GM12878 (cell line): Measurements from ENCODE around the gene TAC3. TPM values are rescaled to one million over a fixed set of nuclear protein-coding genes. Genes with fewer than 3 reads are reported as not detected.

Source experiments
- ATAC-seq: fragments of 200-7000 bp; cut with Tn5 transposase; 3 replicates; pipeline ENCODE4 v1.9.1; 2020; ENCODE audit warnings: mild to moderate bottlenecking, moderate library complexity
- BruUV-seq: library from RNA; stranded (reverse); fragments of 400-500 nt; replicated peaks from 2 replicates; lab custom pipeline; 2021; lab: Mats Ljungman, UMichigan
- CTCF ChIA-PET: fragments of 300-600 bp; sonication (Branson Sonifier 250); formaldehyde crosslinking; extraction: SDS; loops from one replicate; lab custom pipeline; 2021; ENCODE audit warnings: inconsistent platforms; lab: Yijun Ruan, JAX
- POLR2A ChIA-PET: fragments of 350-600 bp; formaldehyde crosslinking; extraction: SDS; loops from one replicate; lab custom pipeline; 2021; ENCODE audit warnings: inconsistent platforms; lab: Charles Lee
- RAD21 ChIA-PET: fragments of 300-600 bp; sonication (Branson Sonifier 250); formaldehyde crosslinking; loops from one replicate; lab custom pipeline; 2023; ENCODE audit warnings: antibody characterized with exemption; ENCODE audit not compliant: unreplicated experiment; lab: Charles Lee
- SMC1A ChIA-PET: fragments of 300-600 bp; sonication (Branson Sonifier 250); formaldehyde crosslinking; loops from one replicate; lab custom pipeline; 2023; ENCODE audit not compliant: unreplicated experiment, uncharacterized antibody; lab: Charles Lee
- DNase-seq: peaks from one replicate; pipeline ENCODE4 v3.0.0-alpha.2; 2011; ENCODE audit warnings: low read depth, low spot score
- FAIRE-seq: peaks from 3 replicates; lab custom pipeline; 2011; peaks lifted over from hg19 to GRCh38; lab: Jason Lieb, UNC
- H2AFZ ChIP-seq: 2 replicates; pipeline ENCODE4 v1.6.0; 2011; ENCODE audit warnings: low read depth, low read length, control low read depth; ENCODE audit not compliant: control insufficient read depth
- H3K27ac ChIP-seq: 2 replicates; pipeline ENCODE4 v1.5.1; 2011; ENCODE audit warnings: control low read depth; ENCODE audit not compliant: control insufficient read depth, insufficient read depth
- H3K27me3 ChIP-seq, 2 experiments: replicated peaks in 1 of 2; 2 replicates each; pipeline versions ENCODE4 v1.6.0 to v1.6.1; 2011; ENCODE audit warnings: low read length in 1 of 2; ENCODE audit not compliant: control insufficient read depth in 2 of 2, insufficient read depth in 2 of 2
- H3K36me3 ChIP-seq, 2 experiments: 2 replicates each; pipeline ENCODE4 v1.5.1; 2011; ENCODE audit warnings: low read length in 1 of 2; ENCODE audit not compliant: control insufficient read depth in 2 of 2, insufficient read depth in 2 of 2
- H3K4me1 ChIP-seq: 2 replicates; pipeline ENCODE4 v1.6.1; 2011; ENCODE audit warnings: mild to moderate bottlenecking, low read length, moderate library complexity, mixed read lengths; ENCODE audit not compliant: control insufficient read depth, insufficient read depth
- H3K4me2 ChIP-seq: 2 replicates; pipeline ENCODE4 v1.6.0; 2011; ENCODE audit warnings: control low read depth; ENCODE audit not compliant: control insufficient read depth, insufficient read depth
- H3K4me3 ChIP-seq: fragments of 200-600 bp; sonication (generic); 2 replicates; pipeline ENCODE4 v1.5.1; 2016
- H3K79me2 ChIP-seq: 2 replicates; pipeline ENCODE4 v1.6.0; 2011; ENCODE audit warnings: low read length; ENCODE audit not compliant: control insufficient read depth, insufficient read depth
- H3K9ac ChIP-seq: 2 replicates; pipeline ENCODE4 v1.8.0; 2011; ENCODE audit warnings: low read length, control low read depth, mixed read lengths; ENCODE audit not compliant: control insufficient read depth, insufficient read depth
- H3K9me3 ChIP-seq: replicated peaks from 3 replicates; pipeline ENCODE4 v1.5.1; 2011; ENCODE audit warnings: mild to moderate bottlenecking, low read length; ENCODE audit not compliant: control insufficient read depth, insufficient read depth
- H4K20me1 ChIP-seq: 2 replicates; pipeline ENCODE4 v1.6.0; 2011; ENCODE audit not compliant: control insufficient read depth, insufficient read depth
- SRF ChIP-seq, 2 experiments: IDR thresholded peaks; 2 replicates each; pipeline ENCODE4 v1.6.1; 2011; ENCODE audit warnings: low read depth in 2 of 2, low read length in 2 of 2, mild to moderate bottlenecking in 1 of 2, moderate library complexity in 1 of 2
- YBX1 ChIP-seq: fragments of 450-650 bp; IDR thresholded peaks from 2 replicates; pipeline ENCODE4 v1.6.1; 2016; ENCODE audit warnings: antibody characterized with exemption
- ZNF384 ChIP-seq: IDR thresholded peaks from 2 replicates; pipeline ENCODE4 v1.6.1; 2012; ENCODE audit warnings: low read depth, mild to moderate bottlenecking, low read length, improper control_type of control experiment, borderline replicate concordance
- ZSCAN29 ChIP-seq: fragments of 450-650 bp; IDR thresholded peaks from 2 replicates; pipeline ENCODE4 v1.6.1; 2017; ENCODE audit warnings: mild to moderate bottlenecking, moderate library complexity
- WGBS: methylation state at CpG from one replicate; pipeline ENCODE4 v1.1.6; 2016; ENCODE audit warnings: low lambda C conversion rate; ENCODE audit not compliant: insufficient replicate concordance, insufficient coverage; ENCODE audit errors: missing lambda C conversion rate; 5-methylcytosine and 5-hydroxymethylcytosine counted together
- in situ Hi-C: fragments of 300-500 bp; cut with MboI; formaldehyde crosslinking; loops from 9 replicates; pipeline ENCODE4 v1.14.3; 2018; ENCODE audit warnings: mixed read lengths
- intact Hi-C: fragments of 100-400 bp; cut with micrococcal nuclease; formaldehyde crosslinking; loops from one replicate; pipeline ENCODE4 v1.14.2; 2022; ENCODE audit not compliant: unreplicated experiment
- polyA plus RNA-seq, 11 experiments: library from polyadenylated mRNA; depleted of rRNA in 4 of 11; unstranded in 6 of 11; stranded (reverse) in 5 of 11; fragments of >200 nt; fragmentation: Nextera tagmentation in 4 of 11; fragmentation: Illumina TruSeq in 1 of 11; extraction: Ambion mirVana in 4 of 11; extraction: Trizol in 1 of 11; gene quantifications; 1 replicate in 1 of 11; 2 replicates in 10 of 11; pipeline versions ENCODE4 v1.2.1 to v1.2.3, GENCODE V29; 2011 to 2016; ENCODE audit warnings: inconsistent platforms in 2 of 11, missing spikeins in 2 of 11, low read depth in 1 of 11
- total RNA-seq, 4 experiments: library from RNA; depleted of rRNA in 3 of 4; stranded (reverse); fragments of >200 nt in 3 of 4; fragmentation: Illumina TruSeq in 1 of 4; extraction: Trizol in 1 of 4; gene quantifications; 2 replicates each; pipeline versions ENCODE4 v1.2.1 to v1.2.3, GENCODE V29; 2013 to 2021

Gene TAC3
- total and polyA plus RNA-seq, 10 of the 15 experiments (the other 5 are each of a cell fraction or from before 2014, with no cell fraction given): 0.11 to 0.18 (median 0.13) TPM; not detected in 7

DNA sequence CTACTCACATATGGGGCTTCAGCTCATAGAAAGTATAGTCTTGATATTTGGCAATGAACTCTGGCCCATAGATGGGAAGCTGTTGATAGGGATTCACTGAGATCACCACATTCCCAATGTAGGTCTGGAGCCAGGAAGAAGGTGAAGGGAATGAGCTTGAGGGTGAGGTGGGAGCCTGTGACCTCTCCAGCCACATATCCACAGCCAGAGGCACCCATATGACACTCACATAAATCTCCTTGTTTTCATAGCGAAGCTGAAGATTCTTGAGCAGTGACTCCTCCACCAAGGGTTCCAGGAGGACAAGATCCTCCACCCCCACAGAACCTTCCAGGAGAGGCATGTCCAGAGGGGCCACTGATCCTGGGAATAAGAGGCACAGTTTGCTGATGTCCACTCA is 31.7 kb upstream of the TAC3 start:
- ChIA-PET SMC1A (interaction anchor here (0.9 to 2.1 kb wide), 3 partner anchors 12 to 60 kb away, joined by 3 to 5 read pairs (median 3); no protein-coding TSS in a partner anchor), RAD21 (no interaction called here), POLR2A (interaction anchor here (0.6 kb wide), 1 partner anchor 33 kb away, joined by 3 read pairs; no protein-coding TSS in a partner anchor), CTCF (interaction anchor here (1.0 to 2.5 kb wide), 5 partner anchors 11 to 64 kb away, joined by 3 to 9 read pairs (median 5); no protein-coding TSS in a partner anchor)
- WGBS: 95% methylated on average over 1 of the region's 1 CpG
- intact Hi-C loops: no loop called here
- ATAC-seq (no peak), DNase-seq (no peak), FAIRE-seq (no peak)
- Histone ChIP-seq H3K9ac (no peak overlapping the region), H3K4me2 (no peak overlapping the region), H3K4me3 (no peak overlapping the region), H3K27me3 (no peaks in the 10 kb centered on the region; a peak in 1 of 4 replicates), H3K9me3 (no peaks in the 10 kb centered on the region; the same call in 2 of the 3 replicates), H2AFZ (no peak overlapping the region), H3K36me3 (no peaks in the 10 kb centered on the region), H3K27ac (no peak overlapping the region), H4K20me1 (no peaks in the 10 kb centered on the region), H3K79me2 (no peaks in the 10 kb centered on the region), H3K4me1 (peaks cover 15% of the 10 kb centered on the region)
- TF ChIP-seq ZNF384: no peak
- no peak for TF ChIP-seq SRF (IDR thresholded peaks at IDR 0.05; ENCODE audit: low read depth in 2 of 2, low read length in 2 of 2)
- TF ChIP-seq YBX1: no peak
- no peak for TF ChIP-seq ZSCAN29
- in situ Hi-C loops: no loop called here
- BruUV-seq: no TSS peak
